HG03520 (cell line): Measurements from ENCODE around the gene RNF19B.
A peak's percentile ranks its signal among the peaks of the same experiment; 100 is the strongest.

ENCODE experiments used
- ATAC-seq: cut with Tn5 transposase; IDR thresholded peaks from one replicate; pipeline ENCODE4 v1.9.1; 2021; ENCODE audit warnings: mild to moderate bottlenecking, moderate library complexity; ENCODE audit not compliant: unreplicated experiment

RNF19B gene

DNA sequence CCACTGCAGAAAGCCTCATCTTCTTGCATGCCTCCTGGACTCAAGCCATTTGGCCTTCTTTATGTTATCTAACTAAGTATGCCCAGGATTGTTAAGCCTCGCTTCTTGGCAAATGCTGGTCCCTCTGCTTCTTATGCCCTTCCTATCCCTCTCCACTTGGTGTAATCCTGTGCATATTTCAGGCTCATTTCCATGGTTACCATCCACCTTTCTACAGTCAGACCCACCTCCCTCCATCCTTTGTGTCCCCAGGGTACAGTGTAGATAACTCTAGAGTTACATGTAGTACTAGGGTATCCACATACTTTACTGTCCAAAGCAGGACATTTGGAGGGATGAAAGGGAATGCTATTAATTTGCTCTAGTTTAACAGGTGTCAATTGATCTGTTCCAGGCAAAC is 6.5 kb upstream of the RNF19B start:
- no peak for ATAC-seq

DNA sequence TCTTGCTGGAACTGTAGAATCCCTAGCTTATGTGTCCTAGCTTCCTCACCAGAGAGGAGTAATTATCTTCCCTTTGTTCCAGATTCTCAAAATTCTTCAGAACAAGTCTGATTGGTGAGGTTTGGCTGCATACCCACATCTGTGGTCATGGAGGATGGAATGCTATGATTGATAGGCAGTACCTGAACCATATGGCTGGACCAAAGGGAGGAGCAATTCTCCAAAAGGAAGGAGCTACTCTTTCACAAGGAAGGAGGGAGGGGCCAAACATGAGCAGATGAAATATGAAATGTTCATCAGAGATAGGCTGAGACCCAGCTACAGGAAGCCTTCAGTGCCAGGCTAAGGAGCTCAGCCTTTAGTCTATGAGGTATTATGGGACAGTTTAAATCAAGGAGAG is 5.0 kb upstream of the RNF19B start:
- no peak for ATAC-seq

- no peak for ATAC-seq
Measured at GRCh38 chr1:32967888-32968568, 3.4 kb upstream of the RNF19B start.

DNA sequence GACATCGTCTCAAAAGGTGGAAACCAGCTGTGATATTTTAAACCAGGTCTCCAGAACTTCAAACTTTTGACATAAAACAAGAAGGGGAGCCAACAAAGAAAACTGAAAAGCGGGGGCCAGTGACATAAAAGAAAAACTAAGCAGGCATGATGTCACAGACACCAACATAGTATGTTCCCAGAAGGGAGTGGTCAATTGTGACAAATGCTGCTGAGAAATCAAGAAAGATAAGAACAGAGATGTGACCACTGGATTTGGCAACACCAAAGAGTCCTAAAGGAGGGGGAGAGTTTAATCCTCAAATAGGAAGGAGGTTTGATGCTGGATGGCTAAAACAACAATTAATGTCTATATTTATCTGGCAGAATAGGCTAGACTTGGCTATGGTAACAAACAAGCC is 2.3 kb upstream of the RNF19B start:
- ATAC-seq: no peak

GRCh38 chr1:32965251-32965747 is 690 bp upstream of the RNF19B start:
- ATAC-seq: no peak

- ATAC-seq: peak; percentile 28
Measured at GRCh38 chr1:32963746-32964460, 706 bp downstream of the RNF19B start.

DNA sequence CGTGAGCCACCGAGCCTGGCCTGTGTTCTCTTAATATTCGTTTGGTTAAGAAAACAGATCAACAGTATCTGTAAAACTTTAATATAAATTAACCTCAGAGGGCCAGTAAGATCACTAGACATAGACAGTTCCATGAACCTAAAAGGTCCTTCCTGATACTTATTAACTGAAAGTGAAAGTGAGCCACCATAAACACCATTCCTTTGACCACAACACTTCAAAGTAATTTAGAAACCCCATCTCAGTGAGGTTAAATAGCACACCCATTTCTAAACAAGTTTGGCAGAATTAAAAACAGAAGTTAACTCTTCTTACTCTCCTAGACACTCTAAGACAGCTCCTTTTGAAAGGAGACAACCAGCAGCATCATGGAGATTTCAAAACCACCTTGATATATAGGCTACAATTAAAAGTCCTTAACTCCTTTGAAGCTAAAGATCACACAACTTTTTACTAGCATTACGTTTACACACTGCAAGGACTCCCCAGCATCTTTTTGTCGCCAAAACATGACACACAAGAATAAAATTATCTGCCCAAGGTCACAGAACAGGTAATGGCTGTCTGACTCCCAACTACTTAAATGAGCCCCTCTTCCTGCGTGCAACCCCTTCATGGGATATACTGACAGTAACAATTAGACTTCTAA is 2.2 kb downstream of the RNF19B start:
- ATAC-seq: no peak

DNA sequence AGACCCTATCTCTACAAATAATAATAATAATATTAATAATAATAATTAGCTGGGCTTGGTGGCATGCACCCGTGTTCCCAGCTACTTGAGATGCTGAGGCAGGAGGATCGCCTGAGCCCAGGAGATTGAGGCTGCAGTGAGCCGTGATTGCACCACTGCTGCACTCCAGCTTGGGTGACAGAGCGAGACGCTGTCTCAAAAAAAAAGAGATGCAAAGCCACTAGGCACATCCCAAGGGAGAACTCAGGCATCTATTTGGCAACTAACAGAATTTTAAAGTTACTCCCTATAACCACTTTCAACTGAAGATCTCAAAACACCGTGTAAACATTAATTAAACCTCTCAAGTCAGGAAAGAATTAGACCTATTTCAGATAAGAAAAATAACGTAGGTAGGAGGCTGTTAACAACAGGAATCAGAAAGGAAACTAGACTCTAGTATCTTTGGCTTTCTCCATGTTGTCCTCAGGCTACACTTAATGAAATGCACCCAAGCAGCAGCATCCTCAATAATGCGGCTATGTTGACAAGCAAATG is 3.7 kb downstream of the RNF19B start:
- no peak for ATAC-seq

GRCh38 chr1:32960342-32960741 is 4.3 kb downstream of the RNF19B start:
- no peak for ATAC-seq

- no peak for ATAC-seq
Measured at GRCh38 chr1:32958827-32959226, 5.8 kb downstream of the RNF19B start.

DNA sequence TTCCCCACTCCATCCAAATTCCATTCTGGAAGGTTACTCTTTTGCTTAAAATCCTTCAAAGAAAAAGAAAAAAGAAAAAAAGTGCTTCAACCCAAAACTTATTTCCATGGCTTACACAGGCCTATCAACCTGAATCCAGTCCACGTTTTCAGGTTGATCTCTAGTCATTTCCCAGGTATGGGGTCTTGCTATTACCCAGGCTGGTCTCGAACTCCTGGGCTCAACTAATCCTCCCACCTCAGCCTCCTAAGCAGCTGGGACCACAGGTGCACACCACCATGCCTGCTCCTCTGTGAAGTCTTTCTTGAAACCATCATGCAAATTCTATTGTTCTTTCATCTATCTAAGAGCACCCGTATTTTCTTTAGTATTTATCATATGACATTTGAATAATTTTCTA is 7.6 kb downstream of the RNF19B start:
- ATAC-seq: no peak

DNA sequence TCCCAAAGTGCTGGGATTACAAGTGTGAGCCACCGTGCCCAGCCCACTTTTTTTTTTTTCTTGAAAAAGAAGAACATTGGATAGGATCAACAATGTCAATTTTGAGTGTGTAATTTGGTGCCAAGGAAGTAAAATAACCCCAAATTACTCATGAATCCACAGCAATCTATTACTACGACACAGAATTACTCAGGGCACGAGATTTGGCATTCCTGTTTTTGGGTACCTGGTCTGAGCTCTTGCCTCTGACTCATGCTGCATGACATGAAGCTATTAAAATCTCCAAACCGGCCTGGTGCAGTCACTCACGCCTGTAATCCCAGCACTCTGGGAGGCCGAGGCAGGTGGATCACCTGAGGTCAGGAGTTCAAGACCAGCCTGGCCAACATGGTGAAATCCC is 10.4 kb downstream of the RNF19B start:
- no peak for ATAC-seq

DNA sequence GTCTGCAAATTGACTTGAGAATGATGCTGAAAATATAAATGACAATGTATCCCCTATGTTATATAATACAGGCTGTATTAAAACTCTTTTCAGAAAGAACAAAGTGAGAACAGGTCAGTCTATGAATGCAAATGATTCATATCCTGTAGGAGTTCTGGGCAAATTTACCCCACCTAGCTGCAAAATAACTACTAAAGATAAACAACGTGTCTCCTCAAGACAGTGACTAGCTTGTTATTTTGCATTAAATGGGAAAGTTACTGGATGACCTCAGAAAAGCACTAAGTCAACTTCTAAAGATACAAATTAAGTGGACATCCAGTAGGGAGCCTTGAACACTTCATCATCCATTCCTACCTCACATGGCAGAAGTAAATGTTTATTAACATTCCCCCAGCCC is 11.1 kb downstream of the RNF19B start:
- ATAC-seq: no peak

DNA sequence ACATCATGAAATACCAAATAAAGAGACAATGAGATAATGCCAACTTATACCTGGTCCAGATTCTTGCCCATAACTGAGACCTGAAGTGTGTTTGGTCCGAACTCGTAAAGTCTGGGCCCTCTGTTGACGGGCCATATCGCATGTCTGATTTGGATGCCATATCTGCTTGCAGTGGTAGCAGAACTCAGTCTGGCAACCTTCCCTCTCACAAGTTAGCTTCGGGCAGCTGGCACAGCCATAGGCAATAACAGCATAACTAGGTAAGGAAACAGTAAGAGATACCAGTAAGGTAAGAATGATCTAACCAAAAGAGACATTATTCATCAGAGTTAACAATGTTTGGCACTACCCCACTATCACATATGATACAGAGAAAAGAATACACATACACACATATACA is 15.1 kb downstream of the RNF19B start:
- ATAC-seq: no peak

- no peak for ATAC-seq
Measured at GRCh38 chr1:32948905-32949304, 15.7 kb downstream of the RNF19B start.

GRCh38 chr1:32948390-32948722 is 16.3 kb downstream of the RNF19B start:
- no peak for ATAC-seq

DNA sequence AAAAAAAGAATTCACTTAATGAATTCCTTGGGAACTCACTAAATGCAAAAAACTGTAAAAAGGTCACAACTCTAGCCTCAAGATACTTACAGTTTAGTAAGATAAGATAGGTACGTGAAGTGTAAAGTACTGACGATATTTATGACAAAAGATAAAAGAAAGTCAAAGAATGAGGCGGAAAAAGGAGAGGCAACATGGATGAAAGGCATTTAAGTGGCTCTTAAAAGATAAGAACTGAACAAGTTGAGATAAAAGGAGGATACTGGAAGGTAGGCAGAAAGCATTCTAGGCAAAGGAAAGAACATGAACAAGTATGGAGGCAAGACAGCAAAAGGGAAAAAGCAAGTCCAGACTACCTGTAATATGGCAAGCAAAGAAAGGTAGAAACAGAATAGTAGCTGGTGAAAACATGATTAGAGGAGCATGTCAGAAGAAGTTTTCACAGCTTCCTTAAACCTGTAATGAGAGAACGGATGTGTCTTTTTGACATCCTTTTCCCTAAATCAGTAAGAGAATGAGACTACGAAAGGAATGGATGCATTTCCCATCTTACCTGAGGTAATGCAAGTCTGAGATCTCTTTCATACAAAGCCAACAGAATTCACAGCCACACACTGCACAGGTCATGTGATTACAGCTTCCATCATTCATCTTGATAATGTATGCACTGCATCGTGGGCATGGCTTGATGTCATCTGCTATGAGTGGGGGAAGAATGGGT is 16.8 kb downstream of the RNF19B start:
- ATAC-seq: no peak

GRCh38 chr1:32946413-32946812 is 18.2 kb downstream of the RNF19B start:
- ATAC-seq: no peak

- no peak for ATAC-seq
Measured at GRCh38 chr1:32944180-32944579, 20.4 kb downstream of the RNF19B start.

DNA sequence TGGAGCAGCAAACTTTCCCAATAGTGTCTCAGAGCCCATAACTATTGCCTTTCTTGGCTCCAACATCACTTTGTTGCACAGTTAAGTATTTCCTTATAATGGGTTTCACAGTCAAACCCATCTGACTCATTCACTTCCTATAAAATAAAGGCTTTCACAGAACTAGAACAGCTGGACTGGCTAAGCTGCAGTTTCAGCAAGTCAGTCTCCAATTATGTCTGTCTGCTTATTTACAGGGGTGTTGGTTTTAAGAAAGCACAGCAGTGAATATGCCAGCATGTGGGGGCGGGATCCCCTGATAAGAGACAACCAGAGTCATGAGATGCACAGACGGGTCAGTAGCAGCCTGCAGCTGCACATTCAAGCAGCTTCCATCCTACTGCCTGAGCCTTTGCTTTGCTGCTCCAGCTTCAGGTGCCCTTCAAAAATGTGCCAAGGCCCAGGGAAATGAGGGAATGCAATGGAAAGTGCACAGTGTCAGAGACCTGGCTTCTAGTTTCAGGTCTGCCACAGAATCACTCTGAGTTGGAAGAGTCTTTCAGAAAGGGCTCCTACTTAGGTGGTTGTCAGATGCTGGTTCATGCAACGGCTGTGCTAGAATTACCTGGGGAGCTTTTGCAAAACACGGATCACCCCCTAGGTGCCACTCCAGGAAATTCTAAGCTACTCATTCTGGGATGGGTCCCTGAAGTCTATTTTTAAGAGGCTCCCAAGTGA is 24.8 kb downstream of the RNF19B start:
- no peak for ATAC-seq

- ATAC-seq: no peak
Measured at GRCh38 chr1:32937061-32937460, 27.5 kb downstream of the RNF19B start.
